Measurements from ENCODE around the gene TRIM25.

TRIM25 gene

DNA sequence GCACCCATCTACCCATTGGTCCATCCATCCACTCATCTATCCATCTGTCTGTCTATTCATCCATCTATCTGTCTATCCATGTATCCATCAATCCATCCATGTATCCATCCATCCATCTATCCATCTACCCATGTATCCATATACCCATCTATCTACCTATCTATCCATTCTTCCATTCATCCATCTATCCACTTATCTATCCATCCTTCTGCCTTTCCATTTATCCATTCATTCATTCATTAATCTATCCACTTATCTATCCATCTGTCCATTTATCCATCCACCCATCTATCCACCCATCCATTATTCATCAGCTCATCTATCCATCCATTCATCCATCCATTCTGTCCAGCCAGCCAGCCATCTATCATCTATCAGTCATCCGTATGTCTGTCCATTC is 21.5 kb downstream of the TRIM25 start:
- no peak for DNase-seq

- DNase-seq, result no peak
These were observed 22.1 kb downstream of the TRIM25 start for GRCh38 chr17:56891751-56892150.

DNA sequence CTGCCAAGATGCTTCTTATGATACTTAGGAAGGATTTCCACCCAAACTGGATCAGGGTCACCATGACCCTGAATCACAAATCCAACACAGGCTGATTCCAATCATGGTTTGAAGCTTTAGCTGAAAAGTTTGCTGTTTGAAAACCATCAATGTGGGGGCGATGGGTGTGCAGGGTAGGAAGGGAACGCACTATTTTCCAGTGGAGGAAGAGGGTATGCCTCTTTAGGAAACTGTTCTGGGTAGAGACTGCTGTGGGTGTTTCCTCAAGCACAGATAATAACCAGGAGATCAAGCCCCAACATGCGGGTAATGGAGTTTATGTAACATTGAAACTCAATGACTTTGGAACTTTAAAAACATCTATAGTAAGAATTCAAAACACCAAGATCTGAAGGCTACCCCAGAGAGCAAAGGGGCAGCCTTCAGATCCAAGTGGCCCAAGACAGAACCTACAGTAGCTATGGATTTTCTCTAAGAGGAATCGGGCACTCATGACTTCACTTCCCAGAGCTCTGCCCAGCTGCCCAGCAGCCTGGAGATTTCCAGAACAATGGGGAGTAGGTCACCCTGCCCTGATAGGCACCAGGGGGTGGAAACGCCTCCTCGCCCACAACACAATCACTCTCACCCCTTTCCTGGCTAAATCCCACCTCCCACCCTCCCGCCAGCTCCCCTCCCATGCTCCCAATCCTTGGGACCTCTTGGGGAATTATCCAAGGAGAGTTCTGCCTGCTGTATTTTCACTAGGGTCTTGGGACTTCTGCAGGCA is 22.8 kb downstream of the TRIM25 start:
- no peak for DNase-seq

DNA sequence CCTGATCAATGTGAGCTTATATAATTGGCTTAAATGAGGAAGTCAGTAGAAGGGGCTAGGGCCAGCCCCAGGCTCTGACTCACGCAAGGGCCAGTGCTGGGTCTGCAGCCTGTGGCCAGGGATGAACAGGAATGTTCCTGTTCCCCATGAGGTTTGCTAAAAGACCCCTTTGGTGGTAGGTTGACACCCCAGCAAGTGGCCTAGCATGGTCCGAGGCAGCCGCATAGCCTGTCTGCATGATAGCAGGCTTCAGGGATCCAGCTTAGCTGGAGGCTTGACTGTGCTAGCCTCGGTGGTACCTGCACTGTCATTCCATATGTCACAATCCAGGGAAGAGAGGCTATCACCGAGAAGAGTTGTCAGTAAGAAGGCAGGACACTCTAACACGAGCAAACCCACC is 23.5 kb downstream of the TRIM25 start:
- DNase-seq, result no peak

DNA sequence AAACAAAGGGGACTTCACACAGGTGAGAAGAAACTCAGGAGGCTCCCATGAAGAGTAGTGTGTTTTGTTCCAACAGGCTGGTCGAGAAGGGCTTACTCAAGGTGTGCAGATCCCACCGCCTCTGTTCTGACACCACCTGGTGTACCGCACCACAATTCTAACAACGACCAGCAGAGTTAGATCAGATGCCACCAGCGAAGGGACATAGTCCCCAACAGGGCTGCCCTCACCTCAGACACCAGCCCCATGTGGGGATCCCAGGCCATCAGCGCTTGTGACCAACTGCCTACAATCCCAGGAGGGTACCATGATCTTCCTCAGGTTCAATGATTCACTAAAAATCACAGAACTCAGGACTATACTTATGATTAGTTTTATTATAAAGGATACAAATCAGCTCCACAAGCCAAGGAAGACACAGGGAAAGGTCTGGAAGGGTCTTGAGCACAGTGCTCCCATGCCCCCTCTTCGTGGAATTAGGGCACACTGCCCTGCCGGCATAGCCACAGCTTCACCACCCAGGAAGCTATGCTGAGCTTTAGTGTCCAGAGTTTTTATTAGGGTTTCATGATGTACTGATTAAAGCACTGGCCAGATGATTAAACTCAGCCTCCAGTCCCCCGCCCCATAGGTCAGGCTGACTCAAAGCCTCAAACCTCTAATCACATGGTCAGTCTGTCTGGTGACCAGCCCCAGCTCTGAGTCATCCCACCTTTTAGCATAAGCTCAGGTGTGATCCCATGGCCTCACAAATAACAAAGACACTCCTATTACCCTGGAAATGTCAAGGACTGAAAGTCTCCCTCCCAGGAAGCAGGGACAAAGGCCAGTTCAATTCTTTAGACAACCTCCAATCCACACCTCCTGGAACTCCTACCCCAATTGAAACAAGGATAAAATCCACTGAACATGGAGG is 26.0 kb downstream of the TRIM25 start:
- DNase-seq, result no peak

GRCh38 chr17:56887105-56887504 is 26.7 kb downstream of the TRIM25 start:
- no peak for DNase-seq

DNA sequence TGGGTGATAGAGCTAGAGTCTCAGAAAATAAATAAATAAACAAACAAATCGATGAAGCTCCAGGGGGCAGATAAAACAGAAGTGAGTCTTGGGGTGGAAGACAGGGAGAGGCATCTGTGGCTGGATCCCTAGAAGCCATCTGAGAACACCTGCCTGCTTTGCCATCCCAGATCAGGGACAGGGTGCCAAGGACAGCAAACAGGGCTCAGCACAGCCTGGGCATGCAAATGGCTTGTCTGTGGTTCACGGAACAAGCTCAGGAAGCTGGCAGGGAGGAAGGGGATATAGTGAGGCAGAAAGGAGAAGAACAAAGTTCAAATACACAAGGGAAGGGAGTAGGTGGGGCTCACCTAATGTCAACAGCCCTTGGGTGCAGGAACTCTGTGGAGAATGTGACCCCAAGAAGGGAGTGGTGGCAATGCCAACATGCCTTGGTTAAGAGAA is 27.5 kb downstream of the TRIM25 start:
- no peak for DNase-seq

- DNase-seq, result no peak
These were observed 28.6 kb downstream of the TRIM25 start for GRCh38 chr17:56885312-56885657.

- DNase-seq, result no peak
These were observed 29.2 kb downstream of the TRIM25 start for GRCh38 chr17:56884483-56885311.

DNA sequence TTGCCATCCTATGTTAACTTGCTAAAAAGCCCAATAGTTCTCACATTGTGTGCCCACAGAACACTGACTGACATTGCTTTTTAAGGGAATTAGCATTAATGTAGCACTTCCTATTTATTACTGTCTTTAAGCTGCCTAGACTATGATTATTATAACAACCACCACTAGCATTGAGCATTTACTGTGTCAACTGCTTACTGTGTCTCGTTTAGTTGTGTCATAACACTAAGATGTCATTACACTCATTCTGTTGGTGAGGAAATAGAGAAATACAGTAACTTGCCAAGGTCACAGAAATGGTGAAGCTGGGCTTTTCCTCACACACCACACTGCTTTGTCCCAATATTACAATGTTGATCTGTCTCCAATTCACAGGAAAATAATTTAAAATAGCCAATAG is 30.2 kb downstream of the TRIM25 start:
- DNase-seq, result no peak

GRCh38 chr17:56881685-56882295 is 32.1 kb downstream of the TRIM25 start:
- no peak for DNase-seq

DNA sequence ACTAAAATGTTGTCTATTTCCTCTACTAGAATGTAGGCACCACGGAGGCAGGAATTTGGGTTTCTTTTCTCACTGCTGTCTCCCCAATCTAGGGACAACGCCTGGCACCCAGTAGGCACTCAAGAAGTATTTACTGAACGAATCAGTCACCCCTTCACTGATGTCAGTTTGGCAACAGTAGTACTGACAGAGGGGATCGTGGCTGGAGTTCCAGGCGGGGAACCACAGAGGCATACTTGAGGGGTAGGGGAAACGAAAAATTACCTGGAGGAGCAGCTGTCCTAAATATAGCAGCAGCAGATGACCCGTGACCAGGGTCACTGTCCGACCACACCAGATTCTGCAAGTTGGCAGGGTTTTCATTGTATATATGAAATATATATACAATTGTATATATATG is 33.3 kb downstream of the TRIM25 start:
- DNase-seq, result no peak

GRCh38 chr17:56880133-56880532 is 33.7 kb downstream of the TRIM25 start:
- DNase-seq, result no peak

GRCh38 chr17:56879280-56879679 is 34.6 kb downstream of the TRIM25 start:
- DNase-seq, result no peak

GRCh38 chr17:56876766-56877179 is 37.1 kb downstream of the TRIM25 start:
- no peak for DNase-seq

DNA sequence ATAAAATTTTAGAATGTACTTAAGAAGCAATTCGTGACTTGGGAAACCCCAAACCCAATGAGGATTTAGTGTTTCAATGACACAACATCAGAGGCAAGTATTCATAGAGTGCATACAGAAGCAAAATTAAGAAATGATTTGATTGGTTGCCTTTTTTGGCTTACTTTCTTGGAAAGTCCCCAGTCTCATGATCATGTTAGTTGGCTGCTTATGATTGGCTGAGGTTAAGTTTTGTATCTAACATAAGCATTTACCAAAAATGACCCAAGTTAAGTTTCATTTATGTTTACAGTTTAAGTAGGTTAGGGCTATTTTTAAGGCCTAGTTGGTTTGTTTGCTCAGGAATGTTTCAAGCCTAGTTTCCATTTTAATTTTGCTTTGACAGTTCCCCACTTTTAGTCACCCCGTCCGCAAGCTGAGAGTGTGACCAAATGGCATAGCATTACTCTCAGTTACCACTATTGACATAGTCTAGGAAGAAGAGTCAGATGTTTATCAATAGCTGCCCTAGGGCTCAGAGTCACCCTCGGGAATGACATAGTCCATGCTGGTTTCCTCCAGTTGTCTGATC is 43.7 kb downstream of the TRIM25 start:
- DNase-seq, result no peak

- no peak for DNase-seq
These were observed 45.1 kb downstream of the TRIM25 start for GRCh38 chr17:56868716-56869115.

GRCh38 chr17:56867948-56868376 is 45.9 kb downstream of the TRIM25 start:
- no peak for DNase-seq

DNA sequence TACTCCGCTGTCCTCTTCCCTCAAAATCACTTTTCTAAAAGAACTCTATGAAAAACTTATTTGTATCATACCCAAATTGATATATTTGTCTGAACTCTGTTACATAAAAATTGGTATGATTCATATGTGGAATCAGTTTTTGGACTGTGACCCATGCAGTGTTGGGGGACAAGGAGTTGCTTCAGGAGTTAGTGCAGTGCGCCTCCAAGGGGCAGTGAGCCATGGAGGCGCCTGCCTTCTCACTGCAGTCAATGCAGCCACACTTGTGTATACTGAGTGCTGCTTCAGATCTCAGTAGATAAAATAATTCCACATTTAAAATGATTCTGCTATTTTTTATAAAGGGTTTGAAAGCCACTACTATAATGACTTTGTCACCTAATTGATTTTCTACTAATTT is 47.4 kb downstream of the TRIM25 start:
- no peak for DNase-seq

DNA sequence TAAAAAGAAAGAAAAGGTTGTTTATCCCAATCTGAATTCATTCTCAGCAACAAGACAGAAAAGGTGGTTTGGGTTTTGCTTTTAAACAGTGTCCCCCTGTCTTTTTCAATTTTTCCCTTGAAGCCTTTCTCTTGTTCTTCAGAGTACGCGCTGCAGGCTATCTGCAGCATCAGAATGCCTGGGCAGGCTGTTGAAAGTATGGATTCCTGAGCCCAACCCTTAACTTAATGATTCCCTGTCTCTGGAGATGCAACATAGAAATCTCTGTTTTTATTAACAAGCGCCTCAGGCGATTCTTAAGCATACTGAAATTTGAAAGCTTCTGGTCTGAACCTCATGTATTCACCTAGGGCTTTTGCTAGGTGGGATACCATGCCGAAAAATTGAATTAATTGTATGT is 47.8 kb downstream of the TRIM25 start:
- DNase-seq, result no peak

- no peak for DNase-seq
These were observed 49.9 kb downstream of the TRIM25 start for GRCh38 chr17:56863974-56864373.

DNA sequence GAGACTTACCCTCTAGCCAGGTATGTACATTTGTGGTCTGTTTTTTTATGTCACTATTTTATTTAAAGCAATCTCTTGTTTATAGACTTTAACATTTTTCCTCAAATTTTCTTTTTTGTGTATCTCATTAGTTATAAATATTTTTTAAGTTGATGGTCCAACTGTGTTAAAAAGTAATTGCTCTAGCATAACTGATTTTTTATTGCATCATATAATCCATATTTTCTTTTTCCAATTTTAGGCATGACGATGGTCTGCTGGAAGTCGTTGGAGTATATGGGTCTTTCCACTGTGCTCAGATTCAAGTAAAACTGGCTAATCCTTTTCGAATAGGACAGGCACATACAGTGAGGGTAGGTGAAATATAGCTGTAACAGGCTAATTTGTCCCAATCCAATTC is 52.0 kb downstream of the TRIM25 start:
- DNase-seq, result no peak
